ENCODE data around the gene CD28.

The CD28 gene

GRCh38 chr2:203682688-203683130 lies 23.7 kb upstream of the CD28 start:
- Histone ChIP-seq H3K27ac (replicated peaks) (no peak overlapping the region), H3K27me3 (ENCODE audit: insufficient read depth, poor library complexity, severe bottlenecking) (no peaks in the 10 kb centered on the region)
- TF ChIP-seq GABPA (IDR thresholded peaks at IDR 0.05; ENCODE audit: low read depth) (no peak), POLR2AphosphoS5 (IDR thresholded peaks at IDR 0.05; ENCODE audit: low read depth) (no peak), REST (IDR thresholded peaks at IDR 0.05; ENCODE audit: insufficient replicate concordance, low read depth) (no peak), SPI1 (IDR thresholded peaks at IDR 0.05; ENCODE audit: borderline replicate concordance, low read depth) (no peak), CTCF (IDR thresholded peaks at IDR 0.05; ENCODE audit: insufficient read depth, low read length) (no peak)

GRCh38 chr2:203683421-203683820 lies 23.0 kb upstream of the CD28 start:
- H3K27ac ChIP-seq (replicated peaks) = no peak overlapping the region
- TF ChIP-seq CTCF (IDR thresholded peaks at IDR 0.05; ENCODE audit: insufficient read depth, low read length) = no peak
- no peak for TF ChIP-seq SPI1 (IDR thresholded peaks at IDR 0.05; ENCODE audit: borderline replicate concordance, low read depth)
- TF ChIP-seq GABPA (IDR thresholded peaks at IDR 0.05; ENCODE audit: low read depth) = no peak
- TF ChIP-seq REST (IDR thresholded peaks at IDR 0.05; ENCODE audit: insufficient replicate concordance, low read depth) = no peak
- no peak for TF ChIP-seq POLR2AphosphoS5 (IDR thresholded peaks at IDR 0.05; ENCODE audit: low read depth)
- no peak for DNase-seq (ENCODE audit: low read depth in 1 of 2, low spot score in 1 of 2)
- no peaks in the 10 kb centered on the region for H3K27me3 ChIP-seq (ENCODE audit: insufficient read depth, poor library complexity, severe bottlenecking)
- no peak overlapping the region for H3K4me3 ChIP-seq (replicated peaks; ENCODE audit: insufficient read depth, low read length)

More at GRCh38 chr2:203682688-203683130, 23.7 kb upstream of the CD28 start:
- no peak overlapping the region for H3K4me3 ChIP-seq (replicated peaks; ENCODE audit: insufficient read depth, low read length)
- peak in 1 of 2 experiments; percentile 27 for DNase-seq (ENCODE audit: low read depth in 1 of 2, low spot score in 1 of 2)

- no peak for DNase-seq (ENCODE audit: low read depth in 1 of 2, low spot score in 1 of 2)
- TF ChIP-seq POLR2AphosphoS5 (IDR thresholded peaks at IDR 0.05; ENCODE audit: low read depth) = no peak
- TF ChIP-seq SPI1 (IDR thresholded peaks at IDR 0.05; ENCODE audit: borderline replicate concordance, low read depth) = no peak
- TF ChIP-seq CTCF (IDR thresholded peaks at IDR 0.05; ENCODE audit: insufficient read depth, low read length) = no peak
- TF ChIP-seq GABPA (IDR thresholded peaks at IDR 0.05; ENCODE audit: low read depth) = no peak
- no peak for TF ChIP-seq REST (IDR thresholded peaks at IDR 0.05; ENCODE audit: insufficient replicate concordance, low read depth)
- Histone ChIP-seq H3K27me3 (ENCODE audit: insufficient read depth, poor library complexity, severe bottlenecking) (no peaks in the 10 kb centered on the region), H3K4me3 (replicated peaks; ENCODE audit: insufficient read depth, low read length) (no peak overlapping the region), H3K27ac (replicated peaks) (no peak overlapping the region)
Observed at GRCh38 chr2:203683932-203684556, 22.4 kb upstream of the CD28 start.
